Measurements from ENCODE around the gene H2BW1. TPM values are rescaled to one million over a fixed set of nuclear protein-coding genes. Genes with fewer than 3 reads are reported as not detected.

H2BW1 gene
- total RNA-seq = not detected

GRCh38 chrX:104013606-104014005 lies at the start of gene H2BW1:
TSS of gene H2BW1 (minus strand) at chrX:104013708. CDS start at chrX:104013576, 132 bp downstream.

DNA sequence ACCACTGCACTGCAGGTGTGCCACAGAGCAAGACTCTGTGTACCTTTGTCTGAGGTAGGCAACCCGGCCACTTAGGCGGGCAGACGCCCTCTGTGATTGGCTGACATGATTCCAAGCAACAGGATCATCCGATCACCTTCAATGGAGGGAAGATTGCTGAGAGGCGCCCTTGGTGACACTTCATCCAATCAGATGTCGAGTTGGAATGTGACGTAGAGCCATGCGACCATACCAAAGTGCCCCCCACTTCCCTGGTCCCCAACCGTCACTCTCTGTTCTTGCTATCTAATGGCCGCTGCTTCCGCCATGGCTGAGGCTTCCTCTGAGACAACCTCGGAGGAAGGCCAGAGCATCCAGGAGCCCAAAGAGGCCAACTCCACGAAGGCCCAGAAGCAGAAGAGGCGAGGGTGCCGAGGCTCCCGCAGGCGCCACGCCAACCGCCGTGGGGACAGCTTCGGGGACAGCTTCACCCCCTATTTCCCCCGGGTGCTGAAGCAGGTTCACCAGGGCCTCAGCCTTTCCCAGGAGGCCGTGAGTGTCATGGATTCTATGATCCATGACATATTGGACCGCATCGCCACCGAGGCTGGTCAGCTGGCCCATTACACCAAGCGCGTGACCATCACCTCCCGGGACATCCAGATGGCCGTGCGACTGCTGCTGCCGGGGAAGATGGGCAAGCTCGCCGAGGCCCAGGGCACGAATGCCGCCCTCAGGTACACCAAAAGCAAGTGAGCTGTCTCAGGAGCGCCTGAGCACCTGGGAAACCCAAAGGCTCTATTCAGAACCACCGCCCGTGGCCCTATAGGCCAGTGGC lies 26.4 kb upstream of the H2BW1 start, which contains the start of gene H2BW2:
H2BW2 (plus strand) TSS at position 268 of the 817 bp plus-strand sequence; CDS start at position 307, 39 bp downstream.

GRCh38 chrX:103962411-103963278 lies 50.9 kb downstream of the H2BW1 start, which contains the start of gene TMSB15B:
TSS of gene TMSB15B (plus strand) at chrX:103962627.

Other genes with a start within 250 kb of the H2BW1 start
- 43.8 TPM for gene PLP1, start 236.9 kb downstream of the H2BW1 start, total RNA-seq
- gene RAB9B, start 181.5 kb downstream of the H2BW1 start, total RNA-seq = 46.6 TPM
- gene TMSB15B, start 51.1 kb downstream of the H2BW1 start, total RNA-seq = 22.4 TPM
- not detected for gene H2BW2, start 26.2 kb upstream of the H2BW1 start, total RNA-seq
- 30.4 TPM for gene TMSB15C, start 62.5 kb upstream of the H2BW1 start, total RNA-seq
- 15.5 TPM for gene ZCCHC18, start 98.8 kb upstream of the H2BW1 start, total RNA-seq
- 12.5 TPM for gene SLC25A53, start 143.3 kb upstream of the H2BW1 start, total RNA-seq
- 107 TPM for gene FAM199X, start 152.7 kb upstream of the H2BW1 start, total RNA-seq
- not detected for gene ESX1, start 241.2 kb upstream of the H2BW1 start, total RNA-seq